Ascending aorta (tissue), 2 donors: Measurements from ENCODE around the gene ARHGAP8. TPM values are rescaled to one million over a fixed set of nuclear protein-coding genes. Genes with fewer than 3 reads are reported as not detected.

Experiments used
- DNase-seq, 2 donors: peaks; one replicate each; pipeline ENCODE4 v3.0.0-alpha.2; 2019; ENCODE audit warnings: low spot score in 2 of 2
- H3K27ac ChIP-seq, 2 donors: fragments of 200-600 bp; sonication (generic); one replicate each; pipeline ENCODE4 v1.5.1; 2016 to 2017; ENCODE audit warnings: mild to moderate bottlenecking in 1 of 2
- H3K27me3 ChIP-seq: fragments of 200-600 bp; sonication (generic); one replicate; pipeline ENCODE4 v1.5.1; 2017
- H3K36me3 ChIP-seq, 2 donors: fragments of 200-600 bp; sonication (generic); one replicate each; pipeline ENCODE4 v1.5.1; 2016
- H3K4me1 ChIP-seq, 2 donors: fragments of 200-600 bp; sonication (generic); one replicate each; pipeline ENCODE4 v1.5.1; 2016 to 2017; ENCODE audit warnings: mild to moderate bottlenecking in 1 of 2
- H3K4me3 ChIP-seq, 2 donors: fragments of 200-600 bp; sonication (generic); one replicate each; pipeline ENCODE4 v1.5.1; 2016 to 2017; ENCODE audit warnings: mild to moderate bottlenecking in 1 of 2
- H3K9me3 ChIP-seq, 2 donors: fragments of 200-600 bp; sonication (generic); one replicate each; pipeline ENCODE4 v1.5.1; 2016
- intact Hi-C: fragments of 100-400 bp; cut with DNase I; formaldehyde crosslinking; loops from one replicate; pipeline ENCODE4 v1.15.1; 2023
- total RNA-seq: library from RNA; depleted of rRNA; stranded (reverse); fragments of >200 nt; gene quantifications from one replicate; pipeline ENCODE4 v1.1.0, GENCODE V29; 2016
- TF ChIP-seq, protein P1 (sequence below), 3 experiments: fragments of 200-600 bp in 2 of 3; fragments of 450-650 bp in 1 of 3; sonication (generic) in 2 of 3; IDR thresholded peaks; one replicate each; pipeline ENCODE4 v1.5.1; 2016 to 2019; ENCODE audit warnings: antibody characterized with exemption in 3 of 3, mild to moderate bottlenecking in 1 of 3, moderate library complexity in 1 of 3

Gene ARHGAP8
- total RNA-seq, 1 donor from 2014 or later, result not detected

GRCh38 chr22:44822534-44822933 is 70.2 kb downstream of the ARHGAP8 start:
- DNase-seq, result no peak
- no peaks in the 10 kb centered on the region for H3K4me1 ChIP-seq
- no peak overlapping the region for H3K4me3 ChIP-seq
- no peaks in the 10 kb centered on the region for H3K27me3 ChIP-seq
- H3K9me3 ChIP-seq, result no peaks in the 10 kb centered on the region
- no peaks in the 10 kb centered on the region for H3K36me3 ChIP-seq
- intact Hi-C loops, result no loop called here
- TF ChIP-seq, protein P1, sequence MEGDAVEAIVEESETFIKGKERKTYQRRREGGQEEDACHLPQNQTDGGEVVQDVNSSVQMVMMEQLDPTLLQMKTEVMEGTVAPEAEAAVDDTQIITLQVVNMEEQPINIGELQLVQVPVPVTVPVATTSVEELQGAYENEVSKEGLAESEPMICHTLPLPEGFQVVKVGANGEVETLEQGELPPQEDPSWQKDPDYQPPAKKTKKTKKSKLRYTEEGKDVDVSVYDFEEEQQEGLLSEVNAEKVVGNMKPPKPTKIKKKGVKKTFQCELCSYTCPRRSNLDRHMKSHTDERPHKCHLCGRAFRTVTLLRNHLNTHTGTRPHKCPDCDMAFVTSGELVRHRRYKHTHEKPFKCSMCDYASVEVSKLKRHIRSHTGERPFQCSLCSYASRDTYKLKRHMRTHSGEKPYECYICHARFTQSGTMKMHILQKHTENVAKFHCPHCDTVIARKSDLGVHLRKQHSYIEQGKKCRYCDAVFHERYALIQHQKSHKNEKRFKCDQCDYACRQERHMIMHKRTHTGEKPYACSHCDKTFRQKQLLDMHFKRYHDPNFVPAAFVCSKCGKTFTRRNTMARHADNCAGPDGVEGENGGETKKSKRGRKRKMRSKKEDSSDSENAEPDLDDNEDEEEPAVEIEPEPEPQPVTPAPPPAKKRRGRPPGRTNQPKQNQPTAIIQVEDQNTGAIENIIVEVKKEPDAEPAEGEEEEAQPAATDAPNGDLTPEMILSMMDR (IDR thresholded peaks at IDR 0.05), result no peak
- no peak overlapping the region for H3K27ac ChIP-seq

DNA sequence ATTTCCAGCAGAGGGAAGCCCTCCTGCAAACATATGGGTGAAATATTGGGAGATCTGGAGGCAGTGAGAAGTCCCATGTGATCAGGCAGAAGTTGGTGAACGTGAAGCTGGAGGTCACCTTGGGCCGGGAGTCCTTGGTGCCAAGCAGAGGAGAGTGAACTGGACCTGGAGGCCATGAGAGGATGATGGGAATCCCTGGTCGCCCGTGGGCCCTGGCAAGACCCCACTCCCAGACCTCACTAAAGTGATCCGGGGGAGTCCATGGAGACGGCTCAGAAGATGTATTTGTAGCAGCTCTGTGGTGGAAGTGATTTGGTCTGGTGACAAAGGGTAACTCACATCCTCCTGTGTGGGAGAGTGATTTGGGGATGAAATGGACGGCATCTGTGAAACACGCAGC is 71.0 kb downstream of the ARHGAP8 start:
- no peaks in the 10 kb centered on the region for H3K36me3 ChIP-seq
- no peak for DNase-seq
- H3K4me3 ChIP-seq, result no peak overlapping the region
- intact Hi-C loops, result no loop called here
- TF ChIP-seq, protein P1 (IDR thresholded peaks at IDR 0.05), result no peak
- no peak overlapping the region for H3K27ac ChIP-seq
- H3K27me3 ChIP-seq, result no peaks in the 10 kb centered on the region
- H3K9me3 ChIP-seq, result no peaks in the 10 kb centered on the region
- H3K4me1 ChIP-seq, result no peaks in the 10 kb centered on the region

DNA sequence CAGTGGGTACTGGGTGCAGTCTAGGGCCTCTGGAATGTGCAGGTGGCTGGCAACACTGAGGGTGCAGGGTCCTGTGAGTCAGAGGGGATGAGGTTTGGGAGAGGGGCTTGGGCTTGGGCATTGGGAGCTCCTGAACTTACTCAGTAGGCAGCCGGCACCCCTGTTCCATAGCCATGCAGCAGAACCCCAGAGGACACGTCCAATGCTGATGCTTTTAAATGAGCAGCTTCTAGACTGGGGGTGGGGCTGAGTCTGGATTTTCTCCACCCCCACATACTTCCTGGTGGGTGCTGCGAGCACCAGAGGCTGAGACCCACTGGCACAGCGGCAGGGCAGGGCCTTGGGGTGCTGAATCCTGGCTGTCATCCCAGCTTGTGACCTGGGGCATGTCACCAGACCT is 71.4 kb downstream of the ARHGAP8 start:
- TF ChIP-seq, protein P1 (IDR thresholded peaks at IDR 0.05), result no peak
- no peaks in the 10 kb centered on the region for H3K4me1 ChIP-seq
- H3K36me3 ChIP-seq, result no peaks in the 10 kb centered on the region
- intact Hi-C loops, result no loop called here
- no peak for DNase-seq
- no peak overlapping the region for H3K27ac ChIP-seq
- no peaks in the 10 kb centered on the region for H3K9me3 ChIP-seq
- no peaks in the 10 kb centered on the region for H3K27me3 ChIP-seq
- no peak overlapping the region for H3K4me3 ChIP-seq

GRCh38 chr22:44824271-44824670 is 71.9 kb downstream of the ARHGAP8 start:
- Histone ChIP-seq H3K9me3 (no peaks in the 10 kb centered on the region), H3K27ac (no peak overlapping the region), H3K36me3 (no peaks in the 10 kb centered on the region), H3K4me3 (no peak overlapping the region), H3K27me3 (no peaks in the 10 kb centered on the region), H3K4me1 (no peaks in the 10 kb centered on the region)
- DNase-seq, result no peak
- intact Hi-C loops, result no loop called here
- TF ChIP-seq, protein P1 (IDR thresholded peaks at IDR 0.05), result no peak

DNA sequence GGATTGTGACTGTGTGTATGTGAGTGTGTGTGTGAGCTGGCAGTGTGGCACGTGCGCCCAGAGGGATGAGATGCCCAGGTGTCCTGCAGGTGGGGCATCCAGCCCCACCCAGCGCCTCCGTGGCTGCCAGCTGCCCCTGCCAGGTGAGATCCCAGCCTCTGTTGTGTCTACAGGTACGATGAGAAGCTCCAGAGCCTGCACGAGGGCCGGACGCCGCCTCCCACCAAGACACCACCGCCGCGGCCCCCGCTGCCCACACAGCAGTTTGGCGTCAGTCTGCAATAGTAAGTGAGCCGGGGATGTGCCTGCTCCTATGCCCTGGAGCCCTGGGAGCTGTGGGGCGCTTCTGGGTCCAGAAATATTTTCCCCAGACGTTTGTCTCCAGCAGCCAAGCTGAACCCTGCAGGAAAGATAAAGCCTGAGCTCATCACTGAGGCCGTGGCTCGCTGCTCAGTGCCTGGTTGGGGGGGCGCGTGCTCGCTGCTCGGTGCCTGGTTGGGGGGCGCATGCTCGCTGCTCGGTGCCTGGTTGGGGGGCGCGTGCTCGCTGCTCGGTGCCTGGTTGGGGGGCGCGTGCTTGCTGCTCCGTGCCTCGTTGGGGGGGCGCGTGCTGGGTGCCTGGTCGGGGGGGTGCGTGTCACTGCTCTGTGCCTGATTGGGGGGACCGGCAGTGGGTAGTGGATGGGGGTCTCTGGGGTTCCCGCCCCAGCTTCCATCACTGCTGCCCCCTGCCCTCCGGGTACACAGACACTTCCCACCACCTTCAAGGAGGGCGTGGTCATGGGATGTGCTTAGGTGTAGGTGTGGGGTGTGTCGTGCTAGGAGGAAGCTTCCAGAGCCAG is 73.2 kb downstream of the ARHGAP8 start:
- H3K9me3 ChIP-seq, result no peaks in the 10 kb centered on the region
- TF ChIP-seq, protein P1 (IDR thresholded peaks at IDR 0.05), result no peak
- H3K4me1 ChIP-seq, result no peaks in the 10 kb centered on the region
- H3K4me3 ChIP-seq, result no peak overlapping the region
- no peak for DNase-seq
- no peaks in the 10 kb centered on the region for H3K36me3 ChIP-seq
- no peak overlapping the region for H3K27ac ChIP-seq
- intact Hi-C loops, result no loop called here
- H3K27me3 ChIP-seq, result no peaks in the 10 kb centered on the region
